Activated naive CD4-positive, alpha-beta T cell treated with anti-CD3 and anti-CD28 coated beads, Interleukin-2, amount 50 U/mL, for 16 hours (primary cell): ENCODE measurements around the gene CACNB1.
"Not testable (repeated sequence)": the region's sequence is repeated elsewhere in the genome, so short reads cannot be mapped to it uniquely, and the experiment has no call there.

ENCODE experiments used
- DNase-seq: peaks from one replicate; pipeline ENCODE4 v3.0.0-alpha.2; 2020

Gene CACNB1

GRCh38 chr17:39150104-39150634 is 47.3 kb downstream of the CACNB1 start:
- no peak for DNase-seq

GRCh38 chr17:39147221-39148185 is 50.0 kb downstream of the CACNB1 start:
- no peak for DNase-seq

GRCh38 chr17:39146273-39146672 is 51.2 kb downstream of the CACNB1 start:
- DNase-seq, result no peak

- no peak for DNase-seq
Observed at GRCh38 chr17:39145143-39145542, 52.3 kb downstream of the CACNB1 start.

GRCh38 chr17:39144416-39144840 is 53.0 kb downstream of the CACNB1 start:
- DNase-seq, result no peak

- no peak for DNase-seq
Observed at GRCh38 chr17:39143552-39144093, 53.8 kb downstream of the CACNB1 start.

GRCh38 chr17:39141915-39142664 is 55.4 kb downstream of the CACNB1 start:
- no peak for DNase-seq

- no peak for DNase-seq
Observed at GRCh38 chr17:39141294-39141693, 56.2 kb downstream of the CACNB1 start.

GRCh38 chr17:39139561-39139960 is 57.9 kb downstream of the CACNB1 start:
- no peak for DNase-seq

GRCh38 chr17:39139161-39139511 is 58.3 kb downstream of the CACNB1 start:
- no peak for DNase-seq

GRCh38 chr17:39138431-39139160 is 58.9 kb downstream of the CACNB1 start:
- no peak for DNase-seq

GRCh38 chr17:39134878-39135277 is 62.6 kb downstream of the CACNB1 start:
- no peak for DNase-seq

GRCh38 chr17:39132192-39132610 is 65.3 kb downstream of the CACNB1 start:
- no peak for DNase-seq

GRCh38 chr17:39131616-39132015 is 65.9 kb downstream of the CACNB1 start:
- DNase-seq, result no peak

GRCh38 chr17:39130205-39130604 is 67.3 kb downstream of the CACNB1 start:
- DNase-seq, result no peak

GRCh38 chr17:39129544-39129943 is 67.9 kb downstream of the CACNB1 start:
- not testable (repeated sequence) for DNase-seq

- DNase-seq, result no peak
Observed at GRCh38 chr17:39126436-39126835, 71.0 kb downstream of the CACNB1 start.

GRCh38 chr17:39125143-39125875 is 72.2 kb downstream of the CACNB1 start:
- no peak for DNase-seq

GRCh38 chr17:39123627-39124026 is 73.8 kb downstream of the CACNB1 start:
- DNase-seq, result no peak
